B cell (primary cell): Measurements from ENCODE around the gene RAB3C. TPM values are rescaled to one million over a fixed set of nuclear protein-coding genes. Genes with fewer than 3 reads are reported as not detected.

Experiments
- ATAC-seq: fragments of 200-7000 bp; cut with Tn5 transposase; one replicate; pipeline ENCODE4 v1.10.0; 2021; ENCODE audit warnings: low read depth, mild to moderate bottlenecking, moderate number of reproducible peaks, moderate library complexity
- CTCF ChIA-PET: fragments of 350-600 bp; sonication (Branson Sonifier 250); formaldehyde crosslinking; loops from one replicate; lab custom pipeline; 2021; ENCODE audit warnings: antibody characterized with exemption, inconsistent platforms; lab: Charles Lee
- POLR2A ChIA-PET: fragments of 350-600 bp; sonication (Branson Sonifier 250); formaldehyde crosslinking; loops from one replicate; lab custom pipeline; 2021; ENCODE audit warnings: antibody characterized with exemption; lab: Charles Lee
- DNase-seq: peaks from one replicate; pipeline ENCODE4 v3.0.0; 2013
- H2AFZ ChIP-seq: 2 replicates; pipeline ENCODE4 v1.6.1; 2012; ENCODE audit warnings: mild to moderate bottlenecking, low read depth, low read length; ENCODE audit not compliant: insufficient read depth, poor library complexity, severe bottlenecking
- H3K27ac ChIP-seq, 2 donors: 1 replicate in 1 of 2; 2 replicates in 1 of 2; pipeline ENCODE4 v1.5.1; 2012 to 2013; ENCODE audit warnings: low read length in 2 of 2, mild to moderate bottlenecking in 2 of 2, moderate library complexity in 1 of 2
- H3K27me3 ChIP-seq, 4 experiments: fragments of 200-600 bp in 1 of 4; sonication (generic) in 1 of 4; replicated peaks in 1 of 4; 1 replicate in 2 of 4; 2 replicates in 2 of 4; pipeline versions ENCODE4 v1.6.1 to v1.7.0; 2013 to 2016; ENCODE audit warnings: low read length in 3 of 4, mild to moderate bottlenecking in 2 of 4, mixed read lengths in 1 of 4, moderate library complexity in 1 of 4; ENCODE audit not compliant: insufficient read depth in 4 of 4, control insufficient read depth in 3 of 4; ENCODE audit errors: control extremely low read depth in 1 of 4
- H3K36me3 ChIP-seq, 2 experiments: replicated peaks in 1 of 2; 1 replicate in 1 of 2; 2 replicates in 1 of 2; pipeline versions ENCODE4 v1.6.1 to v1.7.1; 2013; ENCODE audit warnings: low read length in 1 of 2; ENCODE audit not compliant: insufficient read depth in 2 of 2, control insufficient read depth in 1 of 2; ENCODE audit errors: control extremely low read depth in 1 of 2, extremely low read depth in 1 of 2
- H3K4me1 ChIP-seq, 2 donors: fragments of 200-600 bp in 1 of 2; sonication (generic) in 1 of 2; 1 replicate in 1 of 2; 2 replicates in 1 of 2; pipeline versions ENCODE4 v1.5.1 to v1.6.1; 2013 to 2017; ENCODE audit warnings: low read length in 2 of 2; ENCODE audit not compliant: control insufficient read depth in 2 of 2, insufficient read depth in 2 of 2
- H3K4me2 ChIP-seq: replicated peaks from 2 replicates; pipeline ENCODE3; 2012; ENCODE audit warnings: mild to moderate bottlenecking, low read depth, low read length; ENCODE audit not compliant: poor library complexity, severe bottlenecking
- H3K4me3 ChIP-seq, 5 experiments: fragments of 200-600 bp in 1 of 5; sonication (generic) in 1 of 5; 1 replicate in 3 of 5; 2 replicates in 2 of 5; pipeline versions ENCODE4 v1.5.1 to v1.7.0; 2011 to 2016; ENCODE audit warnings: low read length in 4 of 5, mild to moderate bottlenecking in 4 of 5, low read depth in 2 of 5, control low read depth in 1 of 5, moderate library complexity in 1 of 5; ENCODE audit not compliant: insufficient read depth in 1 of 5; ENCODE audit errors: control extremely low read depth in 1 of 5, extremely low read depth in 1 of 5
- H3K79me2 ChIP-seq: fragments of 200-600 bp; sonication (generic); one replicate; pipeline ENCODE4 v1.6.0; 2016; ENCODE audit warnings: low read length; ENCODE audit not compliant: control insufficient read depth, insufficient read depth
- H3K9ac ChIP-seq: fragments of 200-600 bp; sonication (generic); 2 replicates; pipeline ENCODE4 v1.6.1; 2017; ENCODE audit warnings: mild to moderate bottlenecking, low read length, moderate library complexity
- H3K9me3 ChIP-seq, 3 donors: one replicate each; pipeline versions ENCODE4 v1.6.1 to v1.7.1; 2013; ENCODE audit warnings: low read length in 2 of 3; ENCODE audit not compliant: control insufficient read depth in 2 of 3, insufficient read depth in 1 of 3; ENCODE audit errors: control extremely low read depth in 1 of 3
- H4K20me1 ChIP-seq: 2 replicates; pipeline ENCODE4 v1.6.0; 2012; ENCODE audit warnings: mild to moderate bottlenecking, low read length; ENCODE audit not compliant: insufficient read depth, control insufficient read depth, poor library complexity, severe bottlenecking
- H3K27ac Mint-ChIP-seq: one replicate; pipeline ENCODE4 v1.8.0; 2021; ENCODE audit warnings: mixed read lengths
- H3K27me3 Mint-ChIP-seq: one replicate; pipeline ENCODE4 v1.8.0; 2021; ENCODE audit warnings: mixed read lengths
- H3K4me1 Mint-ChIP-seq: one replicate; pipeline ENCODE4 v1.8.0; 2021; ENCODE audit warnings: mixed read lengths
- H3K4me3 Mint-ChIP-seq: one replicate; pipeline ENCODE4 v1.8.0; 2021; ENCODE audit warnings: mixed read lengths
- H3K9me3 Mint-ChIP-seq: one replicate; pipeline ENCODE4 v1.8.0; 2022; ENCODE audit warnings: mixed read lengths; ENCODE audit not compliant: insufficient read depth
- CTCF ChIP-seq: fragments of 200-600 bp; IDR thresholded peaks from one replicate; pipeline ENCODE4 v1.8.0; 2022; ENCODE audit warnings: antibody characterized with exemption, mild to moderate bottlenecking
- EZH2 ChIP-seq: IDR thresholded peaks from 2 replicates; pipeline ENCODE4 v1.6.1; 2012; ENCODE audit warnings: borderline replicate concordance, low read depth, mild to moderate bottlenecking, moderate library complexity, low read length; ENCODE audit not compliant: insufficient read depth, poor library complexity, severe bottlenecking
- WGBS: methylation state at CpG from one replicate; pipeline ENCODE4 v1.1.5; 2013; ENCODE audit warnings: missing lambda C conversion rate; ENCODE audit not compliant: insufficient coverage; 5-methylcytosine and 5-hydroxymethylcytosine counted together
- intact Hi-C: fragments of 100-400 bp; cut with micrococcal nuclease; formaldehyde crosslinking; loops from one replicate; pipeline ENCODE4 v1.10.0; 2022
- polyA plus RNA-seq: library from polyadenylated mRNA; depleted of rRNA; stranded (reverse); fragments of >200 nt; gene quantifications from 2 replicates; pipeline ENCODE4 v1.2.3, GENCODE V29; 2012
- total RNA-seq, 2 donors: library from RNA; stranded (reverse); fragments of 120-200 nt in 1 of 2; gene quantifications; 1 replicate in 1 of 2; 2 replicates in 1 of 2; pipeline versions ENCODE4 v1.2.3 to v1.2.4, GENCODE V29; 2013 to 2022

Gene RAB3C
- total and polyA plus RNA-seq, 2 donors (not counting 1 experiment from before 2014, with no cell fraction given), result 0.20 to 0.58 TPM

GRCh38 chr5:58851571-58851970, 268.7 kb downstream of the RAB3C start:
- intact Hi-C loops, result loop anchor here (2.0 to 5.0 kb wide), 2 partner anchors 389 to 1073 kb away; partner anchors contain the start of gene PLK2
- Mint-ChIP-seq H3K4me1 (no peaks in the 10 kb centered on the region), H3K9me3 (no peaks in the 10 kb centered on the region), H3K4me3 (no peak overlapping the region), H3K27ac (no peak overlapping the region), H3K27me3 (peaks cover 3% of the 10 kb centered on the region)
- DNase-seq (no peak), ATAC-seq (no peak)
- Histone ChIP-seq H4K20me1 (no peaks in the 10 kb centered on the region), H3K36me3 (no peaks in the 10 kb centered on the region), H3K4me3 (no peak overlapping the region), H3K79me2 (no peaks in the 10 kb centered on the region), H2AFZ (no peak overlapping the region), H3K9ac (no peak overlapping the region), H3K27ac (no peak overlapping the region), H3K4me1 (no peaks in the 10 kb centered on the region), H3K27me3 (no peaks in the 10 kb centered on the region), H3K4me2 (no peak overlapping the region), H3K9me3 (no peaks in the 10 kb centered on the region)
- no peak for TF ChIP-seq CTCF
- no peak for TF ChIP-seq EZH2
- ChIA-PET CTCF (interaction anchor here (0.9 to 12.5 kb wide), 3 partner anchors 10 to 375 kb away, joined by 4 to 354 read pairs (median 15); no protein-coding TSS in a partner anchor), POLR2A (no interaction called here)
- WGBS, result 100% methylated on average over 2 of the region's 5 CpGs

GRCh38 chr5:58852566-58852965, 269.7 kb downstream of the RAB3C start:
- Histone ChIP-seq H3K27ac (no peak overlapping the region), H3K9me3 (no peaks in the 10 kb centered on the region), H3K9ac (no peak overlapping the region), H3K4me3 (no peak overlapping the region), H3K4me1 (no peaks in the 10 kb centered on the region), H2AFZ (no peak overlapping the region), H3K79me2 (no peaks in the 10 kb centered on the region), H4K20me1 (no peaks in the 10 kb centered on the region), H3K27me3 (no peaks in the 10 kb centered on the region), H3K4me2 (no peak overlapping the region), H3K36me3 (no peaks in the 10 kb centered on the region)
- no CpG with 5 or more reads among the region's 1 CpG for WGBS
- ChIA-PET POLR2A (no interaction called here), CTCF (interaction anchor here (0.9 to 12.5 kb wide), 3 partner anchors 11 to 376 kb away, joined by 4 to 354 read pairs (median 4); no protein-coding TSS in a partner anchor)
- intact Hi-C loops, result loop anchor here (5.0 kb wide), 1 partner anchor 390 kb away; the partner anchor contains the start of gene PLK2
- no peak for DNase-seq
- ATAC-seq, result no peak
- H3K27ac Mint-ChIP-seq, result no peak overlapping the region
- H3K4me1 Mint-ChIP-seq, result no peaks in the 10 kb centered on the region
- H3K9me3 Mint-ChIP-seq, result no peaks in the 10 kb centered on the region
- TF ChIP-seq EZH2 (no peak), CTCF (no peak)
- peaks cover 3% of the 10 kb centered on the region for H3K27me3 Mint-ChIP-seq
- H3K4me3 Mint-ChIP-seq, result no peak overlapping the region
